ENCODE results near the gene RBM44. TPM values are rescaled to one million over a fixed set of nuclear protein-coding genes. Genes with fewer than 3 reads are reported as not detected.
"Not testable (repeated sequence)": the region's sequence is repeated elsewhere in the genome, so short reads cannot be mapped to it uniquely, and the experiment has no call there.

RBM44 gene
- total RNA-seq, 4 donors from 2014 or later = under 0.01 to 3.6 (median 1.8) TPM

DNA sequence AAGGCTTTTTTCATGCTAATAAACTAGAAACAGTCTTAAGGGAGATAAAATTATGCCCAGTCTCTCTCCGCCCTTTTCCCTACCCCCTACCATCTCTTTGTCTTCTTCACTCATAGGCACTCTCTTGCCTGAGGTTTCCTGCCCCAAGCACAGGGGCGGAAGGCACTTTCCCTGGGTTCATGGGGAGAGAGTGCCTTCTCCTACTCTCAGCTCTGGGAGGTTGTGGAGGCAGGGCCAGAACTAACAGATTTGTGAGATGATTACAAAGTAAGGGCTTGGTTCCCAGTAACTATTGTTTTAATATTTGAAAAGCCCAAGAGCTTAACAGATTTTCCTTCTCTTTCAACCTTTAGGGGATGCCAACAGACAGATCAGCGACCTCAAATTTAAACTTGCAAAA is 26.1 kb upstream of the RBM44 start:
- DNase-seq = no peak
- Histone ChIP-seq H3K27me3 (no peaks in the 10 kb centered on the region), H3K27ac (no peak overlapping the region), H3K4me3 (no peak overlapping the region), H3K9me3 (no peaks in the 10 kb centered on the region), H3K4me1 (no peaks in the 10 kb centered on the region), H3K36me3 (no peaks in the 10 kb centered on the region)
- no peak for TF ChIP-seq POLR2A (IDR thresholded peaks at IDR 0.05)
- TF ChIP-seq, protein P1, sequence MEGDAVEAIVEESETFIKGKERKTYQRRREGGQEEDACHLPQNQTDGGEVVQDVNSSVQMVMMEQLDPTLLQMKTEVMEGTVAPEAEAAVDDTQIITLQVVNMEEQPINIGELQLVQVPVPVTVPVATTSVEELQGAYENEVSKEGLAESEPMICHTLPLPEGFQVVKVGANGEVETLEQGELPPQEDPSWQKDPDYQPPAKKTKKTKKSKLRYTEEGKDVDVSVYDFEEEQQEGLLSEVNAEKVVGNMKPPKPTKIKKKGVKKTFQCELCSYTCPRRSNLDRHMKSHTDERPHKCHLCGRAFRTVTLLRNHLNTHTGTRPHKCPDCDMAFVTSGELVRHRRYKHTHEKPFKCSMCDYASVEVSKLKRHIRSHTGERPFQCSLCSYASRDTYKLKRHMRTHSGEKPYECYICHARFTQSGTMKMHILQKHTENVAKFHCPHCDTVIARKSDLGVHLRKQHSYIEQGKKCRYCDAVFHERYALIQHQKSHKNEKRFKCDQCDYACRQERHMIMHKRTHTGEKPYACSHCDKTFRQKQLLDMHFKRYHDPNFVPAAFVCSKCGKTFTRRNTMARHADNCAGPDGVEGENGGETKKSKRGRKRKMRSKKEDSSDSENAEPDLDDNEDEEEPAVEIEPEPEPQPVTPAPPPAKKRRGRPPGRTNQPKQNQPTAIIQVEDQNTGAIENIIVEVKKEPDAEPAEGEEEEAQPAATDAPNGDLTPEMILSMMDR (IDR thresholded peaks at IDR 0.05) = no peak
- intact Hi-C loops (cut with DNase I; ENCODE audit: low total_unique reads) = no loop called here

DNA sequence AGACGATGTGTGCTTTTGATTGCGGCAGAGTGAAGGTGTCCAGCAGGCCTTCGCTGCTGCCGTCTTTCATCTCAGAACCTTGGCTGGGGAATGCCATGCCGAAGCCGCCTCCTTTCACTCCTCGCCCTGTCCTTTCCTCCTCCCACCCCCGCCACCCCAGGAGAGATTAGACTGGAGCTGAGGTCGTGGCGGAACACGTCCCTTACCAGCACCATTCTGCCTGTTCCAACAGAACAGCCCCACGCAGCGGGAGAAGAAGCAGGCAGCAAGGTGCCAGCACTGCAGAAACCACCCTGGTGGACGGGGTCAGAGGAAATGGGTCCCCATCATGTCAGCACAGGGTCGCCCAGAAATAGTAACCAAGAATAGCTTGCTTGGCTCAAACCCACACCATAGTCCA is 24.8 kb upstream of the RBM44 start:
- no peak for TF ChIP-seq POLR2A (IDR thresholded peaks at IDR 0.05)
- TF ChIP-seq, protein P1 (IDR thresholded peaks at IDR 0.05) = no peak
- intact Hi-C loops (cut with DNase I; ENCODE audit: low total_unique reads) = no loop called here
- no peaks in the 10 kb centered on the region for H3K4me1 ChIP-seq
- no peak for DNase-seq
- H3K9me3 ChIP-seq = no peaks in the 10 kb centered on the region
- H3K27me3 ChIP-seq = no peaks in the 10 kb centered on the region
- H3K36me3 ChIP-seq = no peaks in the 10 kb centered on the region
- H3K27ac ChIP-seq = no peak overlapping the region
- H3K4me3 ChIP-seq = no peak overlapping the region

DNA sequence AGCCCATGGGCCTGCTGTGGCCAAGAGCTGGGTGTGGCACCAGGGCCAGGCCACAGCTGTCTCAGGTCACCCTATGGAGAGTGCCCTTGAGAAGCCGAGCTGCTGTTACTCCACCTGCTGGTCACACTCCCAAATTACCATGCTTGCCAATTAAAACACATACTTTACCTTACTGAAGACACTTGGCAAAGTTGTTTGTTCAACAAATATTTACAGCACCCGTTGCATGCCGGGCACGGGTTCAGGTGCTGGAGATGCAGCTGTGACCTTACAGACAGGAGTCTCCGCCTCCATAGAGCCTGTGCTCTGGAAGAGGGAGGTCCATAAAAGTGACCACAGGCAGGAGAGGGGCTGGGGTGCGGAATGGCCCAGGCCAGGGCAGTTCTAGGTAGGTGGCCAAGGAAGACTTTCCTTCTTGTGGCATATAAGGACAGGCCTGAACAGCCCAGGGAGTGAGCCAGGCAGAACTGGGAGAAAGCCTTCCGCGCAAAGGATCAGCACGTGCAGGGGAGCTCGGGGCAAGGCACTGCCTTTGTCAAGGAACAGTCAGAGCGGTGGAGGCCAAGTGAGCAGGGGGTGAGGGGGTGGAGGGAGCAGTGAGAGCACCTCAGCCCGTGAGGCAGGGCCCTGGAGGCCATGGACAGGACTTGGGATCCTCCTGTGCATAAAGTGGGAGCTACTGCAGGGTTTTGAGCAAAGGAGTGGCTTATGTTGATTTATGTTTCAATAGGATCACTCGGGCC is 23.6 kb upstream of the RBM44 start:
- H3K9me3 ChIP-seq = no peaks in the 10 kb centered on the region
- H3K27me3 ChIP-seq = no peaks in the 10 kb centered on the region
- no peak overlapping the region for H3K27ac ChIP-seq
- TF ChIP-seq, protein P1 (IDR thresholded peaks at IDR 0.05) = peak; percentile 23 to 46 (median 40)
- TF ChIP-seq POLR2A (IDR thresholded peaks at IDR 0.05) = no peak
- H3K36me3 ChIP-seq = no peaks in the 10 kb centered on the region
- DNase-seq = peak in 1 of 2 donors; percentile 29
- H3K4me1 ChIP-seq = no peaks in the 10 kb centered on the region
- intact Hi-C loops (cut with DNase I; ENCODE audit: low total_unique reads) = no loop called here
- H3K4me3 ChIP-seq = no peak overlapping the region

- Histone ChIP-seq H3K4me1 (no peaks in the 10 kb centered on the region), H3K27me3 (no peaks in the 10 kb centered on the region), H3K27ac (no peak overlapping the region), H3K36me3 (no peaks in the 10 kb centered on the region), H3K4me3 (no peak overlapping the region), H3K9me3 (no peaks in the 10 kb centered on the region)
- DNase-seq = no peak
- TF ChIP-seq POLR2A (IDR thresholded peaks at IDR 0.05) = no peak
- TF ChIP-seq, protein P1 (IDR thresholded peaks at IDR 0.05) = no peak
- intact Hi-C loops (cut with DNase I; ENCODE audit: low total_unique reads) = no loop called here
These were observed 19.1 kb upstream of the RBM44 start for GRCh38 chr2:237779521-237779920.

GRCh38 chr2:237782181-237782580 is 16.4 kb upstream of the RBM44 start:
- Histone ChIP-seq H3K4me1 (no peaks in the 10 kb centered on the region), H3K27ac (no peak overlapping the region), H3K36me3 (no peaks in the 10 kb centered on the region), H3K27me3 (no peaks in the 10 kb centered on the region), H3K4me3 (no peak overlapping the region), H3K9me3 (no peaks in the 10 kb centered on the region)
- intact Hi-C loops (cut with DNase I; ENCODE audit: low total_unique reads) = no loop called here
- TF ChIP-seq, protein P1 (IDR thresholded peaks at IDR 0.05) = no peak
- no peak for TF ChIP-seq POLR2A (IDR thresholded peaks at IDR 0.05)
- DNase-seq = no peak

GRCh38 chr2:237783678-237784077 is 14.9 kb upstream of the RBM44 start:
- H3K9me3 ChIP-seq; H3K4me3 ChIP-seq; H3K27me3 ChIP-seq; H3K36me3 ChIP-seq; H3K4me1 ChIP-seq; intact Hi-C loops (cut with DNase I; ENCODE audit: low total_unique reads); DNase-seq; H3K27ac ChIP-seq: not testable (repeated sequence)

Data from uterus (tissue), 4 donors.